Neural crest cell (in vitro differentiated cells): ENCODE measurements around the gene GIMAP8. TPM values are rescaled to one million over a fixed set of nuclear protein-coding genes. Genes with fewer than 3 reads are reported as not detected.
A peak's percentile ranks its signal among the peaks of the same experiment; 100 is the strongest.

Experiments
- DNase-seq: peaks from one replicate; pipeline ENCODE4 v3.0.0; 2021; ENCODE audit warnings: low read depth, mixed read lengths, low spot score
- H3K27ac Mint-ChIP-seq: one replicate; pipeline ENCODE4 v1.8.0; 2021; ENCODE audit warnings: mild to moderate bottlenecking, mixed read lengths; ENCODE audit not compliant: unreplicated experiment
- H3K27me3 Mint-ChIP-seq: 2 replicates; pipeline ENCODE4 v1.8.0; 2021; ENCODE audit warnings: low read depth, mild to moderate bottlenecking, mixed read lengths
- H3K36me3 Mint-ChIP-seq: 2 replicates; pipeline ENCODE4 v1.8.0; 2021; ENCODE audit warnings: low read depth, mild to moderate bottlenecking, mixed read lengths
- H3K4me1 Mint-ChIP-seq: 2 replicates; pipeline ENCODE4 v1.8.0; 2021; ENCODE audit warnings: mixed read lengths
- H3K4me3 Mint-ChIP-seq: one replicate; pipeline ENCODE4 v1.8.0; 2021; ENCODE audit warnings: mild to moderate bottlenecking, mixed read lengths
- H3K9me3 Mint-ChIP-seq: 2 replicates; pipeline ENCODE4 v1.8.0; 2021; ENCODE audit warnings: mixed read lengths
- CTCF ChIP-seq: fragments of 200-600 bp; sonication (generic); conservative IDR thresholded peaks from 2 replicates; pipeline ENCODE4 v1.5.0; 2021; ENCODE audit warnings: antibody characterized with exemption, mild to moderate bottlenecking
- long read RNA-seq: library from polyadenylated mRNA; unstranded; transcript quantifications from one replicate; pipeline ENCODE4 v2.0.0, GENCODE V29; 2020
- total RNA-seq: library from RNA; stranded (reverse); gene quantifications from 2 replicates; pipeline ENCODE4 v1.2.1, GENCODE V29; 2021

Gene GIMAP8
- not detected in 2 replicates for total RNA-seq
- long read RNA-seq = 0 reads

GRCh38 chr7:150450491-150451001 lies at the start of gene GIMAP8:
TSS of gene GIMAP8 (plus strand) at chr7:150450630. CDS start at chr7:150466699, 16,069 bp downstream.
- H3K4me3 Mint-ChIP-seq = no peak within 1 kb of the TSS
- peaks cover 3% of the 10 kb centered on the region for H3K9me3 Mint-ChIP-seq
- H3K27ac Mint-ChIP-seq = no peak within 1 kb of the TSS
- no peak for TF ChIP-seq CTCF
- peaks cover 4% of the 10 kb centered on the region for H3K4me1 Mint-ChIP-seq
- no peaks in the 10 kb centered on the region for H3K36me3 Mint-ChIP-seq
- peaks cover 6% of the 10 kb centered on the region for H3K27me3 Mint-ChIP-seq
- no peak for DNase-seq

GRCh38 chr7:150400788-150401423 lies 49.5 kb upstream of the GIMAP8 start:
- DNase-seq = no peak
- no peak for TF ChIP-seq CTCF

GRCh38 chr7:150401424-150401790 lies 49.0 kb upstream of the GIMAP8 start:
- Mint-ChIP-seq H3K27ac (peak overlapping the region; percentile 86), H3K4me3 (peak overlapping the region; percentile 75), H3K9me3 (no peaks in the 10 kb centered on the region), H3K27me3 (no peaks in the 10 kb centered on the region), H3K36me3 (no peaks in the 10 kb centered on the region), H3K4me1 (peaks cover 76% of the 10 kb centered on the region)
- no peak for TF ChIP-seq CTCF
- no peak for DNase-seq

More at GRCh38 chr7:150400788-150401423, 49.5 kb upstream of the GIMAP8 start:
- peak overlapping the region; percentile 75 for H3K4me3 Mint-ChIP-seq
- H3K4me1 Mint-ChIP-seq = peaks cover 76% of the 10 kb centered on the region
- no peaks in the 10 kb centered on the region for H3K9me3 Mint-ChIP-seq
- no peaks in the 10 kb centered on the region for H3K27me3 Mint-ChIP-seq
- peak overlapping the region; percentile 88 for H3K27ac Mint-ChIP-seq
- no peaks in the 10 kb centered on the region for H3K36me3 Mint-ChIP-seq

GRCh38 chr7:150401861-150402631 lies 48.4 kb upstream of the GIMAP8 start:
- no peaks in the 10 kb centered on the region for H3K9me3 Mint-ChIP-seq
- H3K27me3 Mint-ChIP-seq = no peaks in the 10 kb centered on the region
- H3K36me3 Mint-ChIP-seq = peaks cover 2% of the 10 kb centered on the region
- H3K4me3 Mint-ChIP-seq = peak overlapping the region; percentile 78
- no peak for TF ChIP-seq CTCF
- H3K4me1 Mint-ChIP-seq = peaks cover 81% of the 10 kb centered on the region
- H3K27ac Mint-ChIP-seq = peak overlapping the region; percentile 93
- DNase-seq = no peak

- no peak for TF ChIP-seq CTCF
- no peaks in the 10 kb centered on the region for H3K9me3 Mint-ChIP-seq
- H3K4me1 Mint-ChIP-seq = peaks cover 83% of the 10 kb centered on the region
- H3K4me3 Mint-ChIP-seq = peak overlapping the region; percentile 78
- H3K27ac Mint-ChIP-seq = peak overlapping the region; percentile 93
- no peaks in the 10 kb centered on the region for H3K27me3 Mint-ChIP-seq
- DNase-seq = no peak
- peaks cover 3% of the 10 kb centered on the region for H3K36me3 Mint-ChIP-seq
Observed at GRCh38 chr7:150402671-150403321, 47.6 kb upstream of the GIMAP8 start.
